Kasumi-1 (cell line): ENCODE data around the gene RPL15.
"Not testable (repeated sequence)": the region's sequence is repeated elsewhere in the genome, so short reads cannot be mapped to it uniquely, and the experiment has no call there.

Experiments
- DNase-seq, 2 experiments: peaks; one replicate each; lab custom pipeline; 2025; lab: John Stamatoyannopoulos, UW

The RPL15 gene

GRCh38 chr3:23889950-23890349 lies 27.0 kb upstream of the RPL15 start:
- no peak for DNase-seq

GRCh38 chr3:23894254-23895061 lies 22.5 kb upstream of the RPL15 start:
- peak in 1 of 2 experiments; percentile 16 for DNase-seq

DNA sequence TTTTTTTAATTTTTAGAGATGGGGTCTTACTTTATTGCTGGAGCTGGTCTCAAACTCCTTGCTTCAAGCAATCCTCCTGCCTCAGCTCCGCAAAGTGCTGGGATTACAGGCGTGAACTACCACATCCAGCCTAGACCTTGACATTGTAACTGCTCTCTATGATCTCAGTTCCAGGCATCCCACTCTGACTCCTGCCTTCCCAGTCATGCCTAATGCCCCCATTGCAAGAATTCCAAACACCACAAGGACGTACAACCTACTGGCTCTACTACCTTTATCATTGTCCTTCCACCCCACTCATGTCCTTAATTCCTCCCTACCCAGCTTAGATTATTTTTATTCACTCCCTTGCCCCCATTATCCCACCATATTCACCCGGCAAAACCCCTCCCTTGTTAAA lies 21.8 kb upstream of the RPL15 start:
- no peak for DNase-seq

GRCh38 chr3:23900744-23901143 lies 16.2 kb upstream of the RPL15 start:
- DNase-seq: peak in 1 of 2 experiments; percentile 27

DNA sequence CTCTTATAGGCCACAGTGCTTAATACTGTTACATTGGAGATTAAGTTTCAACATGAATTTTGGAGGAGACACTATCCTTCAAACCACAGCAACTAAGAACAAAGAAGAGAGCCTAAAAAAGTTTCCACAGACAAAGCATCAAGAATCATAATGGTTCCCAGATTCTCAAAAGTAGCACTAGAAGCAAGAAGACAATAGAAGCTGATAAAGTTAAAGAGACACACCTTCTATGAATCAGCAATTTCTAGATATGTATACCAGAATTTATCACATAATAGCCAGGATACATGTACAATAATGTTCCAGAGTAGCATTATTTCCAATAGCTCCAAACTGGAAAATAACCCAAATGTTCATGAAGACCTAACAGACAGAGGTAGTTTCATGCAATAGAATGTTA lies 12.4 kb upstream of the RPL15 start:
- no peak for DNase-seq

DNA sequence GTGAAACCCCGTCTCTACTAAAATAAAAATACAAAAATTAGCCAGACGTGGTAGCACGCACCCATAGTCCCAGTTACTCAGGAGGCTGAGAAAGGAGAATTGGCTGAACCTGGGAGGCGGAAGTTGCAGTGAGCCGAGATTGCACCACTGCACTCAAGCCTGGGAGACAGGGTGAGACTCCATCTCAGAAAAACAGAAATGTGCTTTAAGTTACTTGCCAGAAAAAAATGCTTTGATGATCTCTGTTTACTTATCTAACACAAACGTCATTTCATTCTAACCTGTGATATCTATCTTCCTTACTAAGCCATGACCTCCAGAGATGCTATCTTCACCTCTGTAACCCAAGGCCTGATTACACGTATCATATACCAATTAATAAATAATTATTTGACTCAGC lies 7.6 kb upstream of the RPL15 start:
- DNase-seq: no peak

DNA sequence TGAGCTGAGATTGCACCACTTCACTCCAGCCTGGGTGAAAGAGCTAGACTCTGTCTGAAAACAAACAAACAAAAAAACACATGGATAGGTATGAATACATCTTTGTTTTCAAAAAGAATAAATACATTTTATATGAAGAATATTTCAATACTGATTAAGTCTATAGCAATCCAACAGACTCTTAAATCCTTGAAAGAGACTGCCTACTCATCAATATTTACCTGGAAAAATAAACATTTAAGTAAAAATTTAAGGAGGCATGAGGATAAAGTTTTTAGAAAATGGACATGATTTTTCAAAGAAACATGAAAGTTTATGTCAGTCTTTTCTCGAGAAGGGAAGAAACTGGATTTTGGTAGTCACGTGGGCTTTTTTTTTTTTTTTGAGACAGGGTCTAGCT lies 5.5 kb upstream of the RPL15 start:
- DNase-seq: no peak

DNA sequence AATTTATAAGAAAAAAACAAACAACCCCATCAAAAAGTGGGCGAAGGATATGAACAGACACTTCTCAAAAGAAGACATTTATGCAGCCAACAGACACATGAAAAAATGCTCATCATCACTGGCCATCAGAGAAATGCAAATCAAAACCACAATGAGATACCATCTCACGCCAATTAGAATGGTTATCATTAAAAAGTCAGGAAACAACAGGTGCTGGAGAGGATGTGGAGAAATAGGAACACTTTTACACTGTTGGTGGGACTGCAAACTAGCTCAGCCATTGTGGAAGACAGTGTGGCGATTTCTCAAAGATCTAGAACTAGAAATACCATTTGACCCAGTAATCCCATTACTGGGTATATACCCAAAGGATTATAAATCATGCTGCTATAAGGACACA lies 4.6 kb upstream of the RPL15 start:
- DNase-seq: not testable (repeated sequence)

DNA sequence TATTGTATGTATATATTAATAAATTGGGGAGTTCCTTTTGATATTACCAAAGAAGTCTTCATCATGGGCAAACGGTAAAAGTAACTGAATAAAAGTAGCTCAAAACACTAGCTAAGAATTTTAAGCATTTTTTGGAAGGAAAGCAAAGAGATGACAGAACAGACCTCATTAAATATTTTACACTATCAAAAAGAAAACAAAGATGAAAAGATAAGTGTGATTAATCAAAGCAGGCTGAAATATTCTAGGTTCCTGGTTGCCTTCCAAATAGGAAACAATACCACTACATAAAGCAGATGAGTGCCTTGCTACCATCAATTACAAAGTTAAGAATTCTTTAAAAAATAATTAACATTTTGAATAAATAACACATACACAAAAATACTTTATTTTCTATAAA lies 3.8 kb upstream of the RPL15 start:
- DNase-seq: no peak

GRCh38 chr3:23913873-23914743 lies 2.8 kb upstream of the RPL15 start:
- DNase-seq: no peak

DNA sequence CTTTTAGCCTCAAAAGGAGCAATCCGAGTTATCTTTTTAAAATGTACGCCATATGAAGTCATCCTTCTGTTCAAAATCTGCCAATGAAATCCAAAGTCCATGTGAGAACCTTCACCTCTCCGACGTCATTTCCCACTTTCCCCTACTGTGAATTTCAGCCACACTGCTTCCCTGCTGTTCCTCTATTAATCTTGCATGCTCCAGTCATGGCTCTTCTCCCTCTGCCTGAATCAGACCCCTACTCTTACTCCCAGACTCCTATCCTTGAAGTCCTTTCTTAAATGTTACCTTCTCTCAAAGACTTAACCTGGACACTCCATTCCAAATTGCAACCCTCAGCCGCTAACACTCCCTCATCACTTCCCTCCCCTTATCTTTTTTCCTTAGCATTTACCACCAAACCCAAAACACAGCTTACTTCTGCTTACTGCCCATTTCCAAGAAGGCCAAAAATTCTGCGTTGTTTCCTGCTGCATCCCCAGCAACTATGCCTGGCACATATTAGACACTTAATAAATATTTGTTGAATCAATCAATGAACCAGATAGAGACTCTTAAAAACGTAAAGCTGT lies 1.3 kb upstream of the RPL15 start:
- peak; percentile 39 to 65 for DNase-seq

GRCh38 chr3:23916152-23916885 lies 613 bp upstream of the RPL15 start:
- peak in 1 of 2 experiments; percentile 63 for DNase-seq

DNA sequence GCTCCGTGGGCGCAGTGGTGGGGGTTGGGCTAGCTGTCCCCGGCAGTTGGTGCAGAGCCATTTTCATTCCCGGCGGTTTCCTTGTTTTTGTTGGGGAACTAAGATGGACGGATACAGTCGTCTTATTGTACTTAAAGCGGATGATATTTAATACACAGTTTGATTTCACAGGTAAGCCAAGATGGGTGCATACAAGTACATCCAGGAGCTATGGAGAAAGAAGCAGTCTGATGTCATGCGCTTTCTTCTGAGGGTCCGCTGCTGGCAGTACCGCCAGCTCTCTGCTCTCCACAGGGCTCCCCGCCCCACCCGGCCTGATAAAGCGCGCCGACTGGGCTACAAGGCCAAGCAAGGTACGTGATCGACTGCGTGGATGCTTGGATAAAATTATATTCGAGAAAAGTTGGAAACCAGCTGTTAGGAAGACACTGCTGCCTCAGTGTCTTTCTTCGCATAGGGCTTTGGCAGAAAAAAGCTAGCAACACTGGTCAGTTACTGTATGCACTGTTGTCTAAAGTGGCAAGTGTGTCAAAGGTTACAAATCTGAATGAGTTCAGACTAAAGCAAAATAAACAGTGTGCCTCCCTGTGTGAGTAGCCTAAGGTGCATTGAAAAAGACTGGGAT lies 859 bp downstream of the RPL15 start:
- DNase-seq: peak; percentile 52 to 57

DNA sequence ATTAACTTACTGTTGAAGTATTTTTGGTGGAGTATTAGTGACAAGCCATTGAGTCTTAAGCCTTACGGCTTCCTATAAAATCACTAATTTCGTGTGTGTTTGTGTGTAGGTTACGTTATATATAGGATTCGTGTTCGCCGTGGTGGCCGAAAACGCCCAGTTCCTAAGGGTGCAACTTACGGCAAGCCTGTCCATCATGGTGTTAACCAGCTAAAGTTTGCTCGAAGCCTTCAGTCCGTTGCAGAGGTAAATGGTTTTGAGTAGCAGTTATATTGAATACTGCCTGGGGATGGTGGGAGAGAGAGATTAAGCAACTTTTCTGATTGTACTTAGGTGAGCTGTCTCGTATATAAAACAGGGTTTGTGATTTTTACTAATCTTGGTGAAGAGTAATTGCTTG lies 1.4 kb downstream of the RPL15 start:
- DNase-seq: not testable (repeated sequence)

- no peak for DNase-seq
Observed at GRCh38 chr3:23919628-23920027, 2.7 kb downstream of the RPL15 start.

DNA sequence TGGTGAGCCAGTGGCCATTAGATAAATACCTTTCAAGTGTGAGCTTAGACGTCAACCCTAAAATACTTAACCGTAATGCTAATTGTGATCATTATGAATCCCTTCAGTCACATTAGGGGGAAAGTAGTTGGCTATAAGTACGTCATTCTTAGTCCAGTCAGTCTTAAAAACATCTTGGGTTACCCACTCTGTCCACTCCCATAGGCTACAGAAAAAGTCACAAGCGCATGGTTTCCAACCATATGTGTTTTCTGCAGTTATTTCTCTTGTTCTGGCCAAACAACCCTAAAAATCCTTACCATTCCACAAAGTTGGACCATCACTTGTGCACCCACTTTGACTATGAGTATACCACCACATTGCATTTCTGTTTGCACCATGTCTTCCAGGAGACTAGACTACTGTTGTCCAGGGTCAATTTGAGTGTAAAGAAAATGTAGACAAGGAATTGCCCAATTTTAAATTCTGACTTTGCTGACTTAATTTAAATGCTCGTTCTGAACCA lies 3.3 kb downstream of the RPL15 start:
- DNase-seq: no peak

- no peak for DNase-seq
Observed at GRCh38 chr3:23921052-23921511, 4.2 kb downstream of the RPL15 start.

GRCh38 chr3:23923786-23924185 lies 6.9 kb downstream of the RPL15 start:
- DNase-seq: no peak

DNA sequence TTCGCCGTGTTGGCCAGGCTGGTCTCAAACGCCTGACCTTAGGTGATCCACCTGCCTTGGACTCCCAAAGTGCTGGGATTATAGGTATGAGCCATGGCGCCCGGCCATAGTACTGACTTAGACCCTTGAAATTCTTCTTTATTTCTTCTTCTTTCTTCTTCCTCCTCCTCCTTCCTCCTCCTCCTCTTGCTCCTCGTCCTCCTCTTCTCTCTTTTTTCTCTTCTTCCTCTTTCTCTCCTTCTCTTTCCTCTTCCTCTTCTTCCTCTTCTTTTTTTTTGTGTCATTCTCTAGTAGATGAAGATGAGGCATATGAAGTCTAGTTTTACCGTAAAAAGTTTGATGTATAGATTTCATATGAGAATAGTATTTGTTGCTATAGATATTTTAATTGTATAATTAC lies 9.3 kb downstream of the RPL15 start:
- no peak for DNase-seq

DNA sequence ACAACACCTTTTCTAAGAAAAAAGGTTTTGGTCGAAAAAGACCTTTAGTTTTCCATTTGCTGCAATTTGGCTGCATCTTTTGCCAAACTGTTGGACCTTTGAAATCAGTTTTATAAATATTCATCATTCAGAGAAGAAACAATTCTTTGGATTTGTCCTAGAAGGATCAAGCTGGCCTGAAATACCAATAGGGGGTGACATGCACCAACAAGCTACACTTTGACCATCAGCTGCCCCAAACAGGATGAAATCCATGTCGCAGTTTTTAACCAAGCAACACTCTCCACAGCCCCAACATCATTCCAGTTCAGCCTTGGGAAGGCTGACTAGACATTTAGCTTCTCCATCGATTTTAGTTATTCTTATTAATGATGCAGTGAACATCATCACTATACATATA lies 9.8 kb downstream of the RPL15 start:
- no peak for DNase-seq

DNA sequence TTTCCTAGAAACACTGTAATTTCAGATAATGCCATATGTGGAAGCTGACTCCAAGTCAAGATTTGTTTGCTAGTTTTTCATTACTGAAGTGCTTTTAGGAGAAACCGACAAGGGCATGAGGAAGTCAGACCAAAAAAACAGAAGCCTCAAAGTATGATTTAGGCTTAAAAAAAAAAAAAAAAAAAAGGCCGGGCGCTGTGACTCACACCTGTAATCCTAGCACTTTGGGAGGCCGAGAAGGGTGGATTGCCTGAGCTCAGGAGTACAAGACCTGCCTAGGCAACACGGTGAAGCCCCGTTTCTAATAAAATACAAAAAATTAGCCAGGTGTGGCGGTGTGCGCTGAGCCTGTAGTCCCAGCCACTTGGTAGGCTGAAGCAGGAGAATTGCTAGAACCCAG lies 11.6 kb downstream of the RPL15 start:
- DNase-seq: no peak
